GM18520 (cell line): ENCODE results near the gene RASL10A.
A peak's percentile ranks its signal among the peaks of the same experiment; 100 is the strongest.

ENCODE experiments used
- ATAC-seq: cut with Tn5 transposase; IDR thresholded peaks from one replicate; pipeline ENCODE4 v1.9.1; 2021; ENCODE audit not compliant: unreplicated experiment

RASL10A gene

GRCh38 chr22:29270475-29271271 lies 44.8 kb downstream of the RASL10A start:
- no peak for ATAC-seq

- ATAC-seq = no peak
Measured at GRCh38 chr22:29269731-29270474, 45.6 kb downstream of the RASL10A start.

GRCh38 chr22:29269230-29269604 lies 46.3 kb downstream of the RASL10A start:
- ATAC-seq = no peak

- peak; percentile 19 for ATAC-seq
Measured at GRCh38 chr22:29268511-29269229, 46.8 kb downstream of the RASL10A start.

GRCh38 chr22:29267858-29268510 lies 47.5 kb downstream of the RASL10A start, which contains the start of the genes EWSR1 and RHBDD3:
EWSR1 (plus strand) TSS chr22:29268268; CDS start chr22:29268337, 69 bp downstream.
RHBDD3 (minus strand) TSS chr22:29267981; CDS start chr22:29265626, 2,355 bp downstream.
- ATAC-seq = peak; percentile 54

GRCh38 chr22:29267462-29267857 lies 48.0 kb downstream of the RASL10A start:
- no peak for ATAC-seq

- ATAC-seq = no peak
Measured at GRCh38 chr22:29266564-29267461, 48.7 kb downstream of the RASL10A start.

GRCh38 chr22:29265929-29266328 lies 49.6 kb downstream of the RASL10A start:
- ATAC-seq = no peak

- ATAC-seq = no peak
Measured at GRCh38 chr22:29265305-29265704, 50.2 kb downstream of the RASL10A start.

GRCh38 chr22:29263791-29264276 lies 51.7 kb downstream of the RASL10A start:
- no peak for ATAC-seq
